ENCODE data around the gene GAS2.

GRCh38 chr11:22728600-22729389 lies 62.4 kb downstream of the GAS2 start:
- TF ChIP-seq, protein P1, sequence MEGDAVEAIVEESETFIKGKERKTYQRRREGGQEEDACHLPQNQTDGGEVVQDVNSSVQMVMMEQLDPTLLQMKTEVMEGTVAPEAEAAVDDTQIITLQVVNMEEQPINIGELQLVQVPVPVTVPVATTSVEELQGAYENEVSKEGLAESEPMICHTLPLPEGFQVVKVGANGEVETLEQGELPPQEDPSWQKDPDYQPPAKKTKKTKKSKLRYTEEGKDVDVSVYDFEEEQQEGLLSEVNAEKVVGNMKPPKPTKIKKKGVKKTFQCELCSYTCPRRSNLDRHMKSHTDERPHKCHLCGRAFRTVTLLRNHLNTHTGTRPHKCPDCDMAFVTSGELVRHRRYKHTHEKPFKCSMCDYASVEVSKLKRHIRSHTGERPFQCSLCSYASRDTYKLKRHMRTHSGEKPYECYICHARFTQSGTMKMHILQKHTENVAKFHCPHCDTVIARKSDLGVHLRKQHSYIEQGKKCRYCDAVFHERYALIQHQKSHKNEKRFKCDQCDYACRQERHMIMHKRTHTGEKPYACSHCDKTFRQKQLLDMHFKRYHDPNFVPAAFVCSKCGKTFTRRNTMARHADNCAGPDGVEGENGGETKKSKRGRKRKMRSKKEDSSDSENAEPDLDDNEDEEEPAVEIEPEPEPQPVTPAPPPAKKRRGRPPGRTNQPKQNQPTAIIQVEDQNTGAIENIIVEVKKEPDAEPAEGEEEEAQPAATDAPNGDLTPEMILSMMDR (IDR thresholded peaks at IDR 0.05): no peak
- TF ChIP-seq POLR2A (IDR thresholded peaks at IDR 0.05) (no peak), POLR2AphosphoS5 (IDR thresholded peaks at IDR 0.05) (no peak), EP300 (IDR thresholded peaks at IDR 0.05) (no peak)
